Upper lobe of left lung (tissue), 4 donors: ENCODE results near the gene SIN3A.

Experiments
- CTCF ChIP-seq, 6 experiments: fragments of 450-650 bp in 4 of 6; fragments of 200-600 bp in 2 of 6; sonication (generic) in 2 of 6; IDR thresholded peaks; one replicate each; pipeline ENCODE4 v1.5.1; 2016 to 2019; ENCODE audit warnings: antibody characterized with exemption in 6 of 6
- EP300 ChIP-seq, 4 donors: sonication (generic); formaldehyde crosslinking; IDR thresholded peaks; one replicate each; pipeline ENCODE4 v1.5.1; 2017; ENCODE audit warnings: antibody characterized with exemption in 4 of 4, control low read depth in 2 of 4
- POLR2A ChIP-seq, 4 donors: fragments of 450-650 bp; IDR thresholded peaks; one replicate each; pipeline ENCODE4 v1.5.1; 2016 to 2017; ENCODE audit warnings: antibody characterized with exemption in 4 of 4, mild to moderate bottlenecking in 2 of 4
- POLR2AphosphoS5 ChIP-seq, 2 donors: sonication (generic); formaldehyde crosslinking; IDR thresholded peaks; one replicate each; pipeline ENCODE4 v1.5.1; 2017; ENCODE audit warnings: antibody characterized with exemption in 2 of 2

- TF ChIP-seq POLR2AphosphoS5 (IDR thresholded peaks at IDR 0.05): peak in 1 of 2 donors; percentile 20
- peak in 1 of 4 donors; percentile 42 for TF ChIP-seq POLR2A (IDR thresholded peaks at IDR 0.05)
- no peak for TF ChIP-seq CTCF (IDR thresholded peaks at IDR 0.05)
- no peak for TF ChIP-seq EP300 (IDR thresholded peaks at IDR 0.05)
Observed at GRCh38 chr15:75347222-75348033, 104.1 kb downstream of the SIN3A start.
